Measurements from ENCODE around the gene OXER1. TPM values are rescaled to one million over a fixed set of nuclear protein-coding genes. Genes with fewer than 3 reads are reported as not detected.

The OXER1 gene
- total RNA-seq, 1 donor from 2014 or later = 0.19 TPM

GRCh38 chr2:42756966-42757513, 6.9 kb downstream of the OXER1 start:
- no peak overlapping the region for H3K4me3 Mint-ChIP-seq
- intact Hi-C loops (cut with micrococcal nuclease) = no loop called here
- H3K27ac Mint-ChIP-seq = no peak overlapping the region
- no peaks in the 10 kb centered on the region for H3K9me3 Mint-ChIP-seq
- H3K4me1 Mint-ChIP-seq = peaks cover 2% of the 10 kb centered on the region
- DNase-seq = no peak
- no peaks in the 10 kb centered on the region for H3K36me3 Mint-ChIP-seq (ENCODE audit: low read depth)
- no peaks in the 10 kb centered on the region for H3K27me3 Mint-ChIP-seq

DNA sequence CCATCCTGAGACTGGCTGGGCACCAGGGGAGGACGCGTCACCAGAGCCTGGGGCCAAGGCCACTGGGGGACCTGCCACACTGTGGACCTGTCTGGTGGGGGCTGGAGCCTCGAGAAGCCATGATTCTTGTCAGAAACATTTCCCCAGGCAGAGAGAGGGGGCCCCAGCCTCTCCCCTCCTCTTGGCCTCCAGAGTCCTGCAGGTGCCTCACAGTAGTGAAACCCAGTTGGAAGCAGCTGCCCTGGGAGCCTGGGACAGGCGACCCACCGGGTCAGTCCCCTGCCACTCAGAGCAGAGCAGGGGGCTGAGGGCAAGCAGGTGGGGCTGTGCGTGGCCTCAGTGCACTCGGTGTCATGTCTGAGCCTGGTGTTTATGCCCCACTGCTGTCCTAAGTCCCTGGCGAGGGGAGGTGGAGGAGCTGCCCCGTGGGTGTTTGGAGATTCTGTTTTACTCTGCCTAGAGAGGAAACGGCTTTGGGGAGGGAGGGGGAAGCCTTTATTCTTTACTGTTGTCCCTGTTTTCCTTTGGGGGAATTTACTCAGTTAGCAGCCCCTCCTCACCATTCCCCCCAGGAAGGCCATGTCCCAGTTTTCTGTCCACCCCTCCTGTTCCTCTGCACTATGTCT, 7.7 kb downstream of the OXER1 start:
- no peak overlapping the region for H3K4me3 Mint-ChIP-seq
- DNase-seq = no peak

DNA sequence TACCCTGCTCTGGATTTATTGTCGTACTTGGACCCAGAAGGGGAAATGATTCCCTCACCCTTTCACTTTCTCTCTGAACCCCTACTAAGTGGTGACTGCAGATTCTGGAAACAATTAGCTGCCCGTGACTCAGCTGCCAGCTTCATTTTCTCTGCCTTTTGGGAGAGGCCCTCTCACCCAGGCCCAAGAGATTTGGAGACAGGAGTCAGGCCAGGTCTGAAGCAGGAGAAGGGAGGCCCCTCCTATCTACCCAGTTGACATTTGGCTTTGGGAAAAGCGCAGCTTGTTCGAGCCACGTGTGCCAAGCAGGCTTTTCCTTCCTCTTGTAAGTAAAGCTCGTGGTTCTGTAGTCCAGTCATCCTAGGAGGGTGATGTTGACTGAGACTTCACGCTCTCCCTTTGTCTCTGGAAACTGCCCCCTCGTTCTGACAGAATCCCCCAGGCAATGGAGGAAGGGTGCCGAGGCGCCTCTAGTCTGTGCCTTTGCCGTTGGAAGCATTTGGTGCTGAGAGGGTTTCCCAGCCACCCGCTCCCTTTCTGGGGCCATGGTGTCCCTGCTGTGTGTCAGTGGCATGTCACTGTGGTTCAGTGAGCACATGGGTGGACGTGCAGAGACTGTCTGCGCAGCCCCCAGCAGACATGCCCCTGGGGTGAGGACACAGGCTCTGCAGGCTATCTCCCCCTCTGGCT, 8.6 kb downstream of the OXER1 start:
- Mint-ChIP-seq H3K9me3 (no peaks in the 10 kb centered on the region), H3K27me3 (no peaks in the 10 kb centered on the region), H3K36me3 (ENCODE audit: low read depth) (no peaks in the 10 kb centered on the region), H3K4me3 (no peak overlapping the region), H3K4me1 (peaks cover 6% of the 10 kb centered on the region), H3K27ac (no peak overlapping the region)
- intact Hi-C loops (cut with micrococcal nuclease) = no loop called here
- DNase-seq = no peak

More for the DNA sequence above, 7.7 kb downstream of the OXER1 start:
- H3K36me3 Mint-ChIP-seq (ENCODE audit: low read depth) = no peaks in the 10 kb centered on the region
- peaks cover 4% of the 10 kb centered on the region for H3K4me1 Mint-ChIP-seq
- intact Hi-C loops (cut with micrococcal nuclease) = no loop called here
- H3K27me3 Mint-ChIP-seq = no peaks in the 10 kb centered on the region
- H3K9me3 Mint-ChIP-seq = no peaks in the 10 kb centered on the region
- no peak overlapping the region for H3K27ac Mint-ChIP-seq

DNA sequence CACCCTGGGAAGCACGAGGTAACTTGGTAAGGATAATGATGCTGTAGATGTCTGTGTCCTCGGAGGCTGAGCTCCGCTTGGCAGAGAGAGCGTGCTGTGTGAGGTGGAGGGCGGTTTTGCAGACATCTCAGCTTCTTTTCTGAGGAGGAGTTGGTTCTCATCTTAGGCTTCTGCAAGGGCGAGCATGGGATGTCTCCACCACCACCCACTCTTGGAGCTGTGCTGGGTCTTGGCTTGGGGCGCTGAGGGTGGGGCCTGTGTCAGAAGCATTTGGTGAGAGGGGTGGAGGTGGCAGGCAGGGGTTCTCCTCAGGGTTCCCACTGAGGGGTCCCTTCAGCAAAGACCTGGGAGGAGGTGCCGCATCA, 9.2 kb downstream of the OXER1 start:
- H3K9me3 Mint-ChIP-seq = no peaks in the 10 kb centered on the region
- intact Hi-C loops (cut with micrococcal nuclease) = no loop called here
- H3K36me3 Mint-ChIP-seq (ENCODE audit: low read depth) = peaks cover 2% of the 10 kb centered on the region

GRCh38 chr2:42754021-42754775, 9.7 kb downstream of the OXER1 start:
- no peaks in the 10 kb centered on the region for H3K9me3 Mint-ChIP-seq
- no peak overlapping the region for H3K27ac Mint-ChIP-seq
- H3K4me1 Mint-ChIP-seq = peaks cover 6% of the 10 kb centered on the region
- peaks cover 2% of the 10 kb centered on the region for H3K36me3 Mint-ChIP-seq (ENCODE audit: low read depth)
- intact Hi-C loops (cut with micrococcal nuclease) = no loop called here
- H3K27me3 Mint-ChIP-seq = no peaks in the 10 kb centered on the region
- no peak overlapping the region for H3K4me3 Mint-ChIP-seq
- DNase-seq = no peak

More for the DNA sequence above, 9.2 kb downstream of the OXER1 start:
- peaks cover 6% of the 10 kb centered on the region for H3K4me1 Mint-ChIP-seq
- H3K27ac Mint-ChIP-seq = no peak overlapping the region
- no peak overlapping the region for H3K4me3 Mint-ChIP-seq
- no peaks in the 10 kb centered on the region for H3K27me3 Mint-ChIP-seq
- DNase-seq = no peak

- no peak for DNase-seq
- no peak overlapping the region for H3K4me3 Mint-ChIP-seq
- no peaks in the 10 kb centered on the region for H3K9me3 Mint-ChIP-seq
- intact Hi-C loops (cut with micrococcal nuclease) = no loop called here
- no peaks in the 10 kb centered on the region for H3K27me3 Mint-ChIP-seq
- H3K36me3 Mint-ChIP-seq (ENCODE audit: low read depth) = peaks cover 2% of the 10 kb centered on the region
- H3K27ac Mint-ChIP-seq = no peak overlapping the region
- peaks cover 6% of the 10 kb centered on the region for H3K4me1 Mint-ChIP-seq
Measured at GRCh38 chr2:42752816-42753813, 10.8 kb downstream of the OXER1 start.

- Mint-ChIP-seq H3K4me1 (peaks cover 6% of the 10 kb centered on the region), H3K9me3 (no peaks in the 10 kb centered on the region), H3K27ac (no peak overlapping the region), H3K36me3 (ENCODE audit: low read depth) (peaks cover 2% of the 10 kb centered on the region), H3K27me3 (no peaks in the 10 kb centered on the region), H3K4me3 (no peak overlapping the region)
- intact Hi-C loops (cut with micrococcal nuclease) = no loop called here
- no peak for DNase-seq
Measured at GRCh38 chr2:42752314-42752713, 11.6 kb downstream of the OXER1 start.

DNA sequence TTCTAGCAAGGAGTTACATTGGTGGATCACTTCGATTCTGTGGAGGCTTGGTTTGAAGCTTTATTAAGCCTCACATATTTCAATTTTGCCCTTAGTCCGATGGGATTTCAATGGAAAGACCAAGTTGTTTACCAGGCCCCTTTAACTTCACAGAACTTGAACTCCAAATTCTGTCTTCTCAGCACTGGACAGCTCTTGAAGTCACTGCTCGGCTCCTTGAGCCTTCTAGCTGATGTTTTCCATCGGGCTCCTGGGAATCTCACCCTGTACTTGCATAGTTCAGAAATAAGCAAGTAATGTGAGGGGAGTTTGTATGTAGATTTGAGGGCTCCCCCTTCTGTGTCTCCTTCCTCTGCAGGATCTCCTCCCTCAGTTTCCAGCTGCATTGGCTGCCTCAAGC, 15.1 kb downstream of the OXER1 start:
- Mint-ChIP-seq H3K4me3 (no peak overlapping the region), H3K36me3 (ENCODE audit: low read depth) (peaks cover 4% of the 10 kb centered on the region), H3K4me1 (peaks cover 4% of the 10 kb centered on the region), H3K9me3 (no peaks in the 10 kb centered on the region), H3K27me3 (no peaks in the 10 kb centered on the region), H3K27ac (no peak overlapping the region)
- intact Hi-C loops (cut with micrococcal nuclease) = no loop called here
- no peak for DNase-seq

DNA sequence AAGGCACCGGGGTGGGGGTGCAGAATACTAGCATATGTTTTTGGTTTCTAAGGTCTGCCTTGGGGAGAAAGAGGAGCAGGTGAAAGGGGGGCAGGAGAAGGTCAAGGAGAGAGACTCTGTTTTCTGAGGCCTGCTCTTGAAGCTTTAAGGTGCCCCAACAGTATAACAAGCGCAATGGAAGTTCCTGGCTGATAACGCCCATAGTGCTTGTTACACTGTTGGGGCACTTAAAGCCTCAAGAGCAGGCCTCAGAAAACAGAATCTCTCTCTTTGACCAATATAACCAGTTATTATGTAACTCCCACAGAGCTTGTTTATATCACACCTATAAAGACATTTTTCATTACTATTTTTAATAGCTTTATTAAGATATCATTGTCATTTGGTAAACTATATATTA, 16.5 kb downstream of the OXER1 start:
- intact Hi-C loops (cut with micrococcal nuclease) = no loop called here
- H3K4me3 Mint-ChIP-seq = no peak overlapping the region
- no peak for DNase-seq
- no peak overlapping the region for H3K27ac Mint-ChIP-seq
- peaks cover 12% of the 10 kb centered on the region for H3K36me3 Mint-ChIP-seq (ENCODE audit: low read depth)
- H3K4me1 Mint-ChIP-seq = peaks cover 4% of the 10 kb centered on the region
- H3K9me3 Mint-ChIP-seq = no peaks in the 10 kb centered on the region
- H3K27me3 Mint-ChIP-seq = no peaks in the 10 kb centered on the region

DNA sequence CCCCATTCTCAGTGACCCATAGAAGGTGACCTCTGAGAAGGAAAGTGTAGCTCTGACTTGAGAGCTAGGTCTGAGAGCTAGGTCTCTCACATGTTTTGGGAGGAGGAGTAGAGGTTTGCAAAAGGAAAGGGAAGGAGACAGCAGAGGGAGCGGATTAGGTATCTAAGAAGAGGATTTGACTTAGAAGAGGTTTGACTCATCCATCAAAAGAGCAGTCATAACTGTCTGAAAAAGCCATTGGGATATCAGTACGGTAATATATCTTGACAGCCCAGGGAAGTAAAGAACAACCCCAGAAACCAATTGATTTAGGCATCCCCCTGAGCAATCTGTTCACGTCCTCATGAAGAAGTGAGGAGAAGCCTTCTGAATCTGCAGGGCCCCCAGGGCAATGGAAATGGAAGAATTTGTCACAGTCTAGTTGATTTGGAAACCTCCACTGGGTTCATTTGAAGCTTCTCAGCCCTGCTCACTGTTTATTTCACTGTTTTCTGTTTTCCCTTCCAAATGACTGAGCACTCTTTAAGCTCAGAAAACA, 19.3 kb downstream of the OXER1 start:
- H3K36me3 Mint-ChIP-seq (ENCODE audit: low read depth) = peaks cover 21% of the 10 kb centered on the region
- no peaks in the 10 kb centered on the region for H3K9me3 Mint-ChIP-seq
- intact Hi-C loops (cut with micrococcal nuclease) = no loop called here
- no peak overlapping the region for H3K27ac Mint-ChIP-seq
- peaks cover 6% of the 10 kb centered on the region for H3K4me1 Mint-ChIP-seq
- H3K4me3 Mint-ChIP-seq = no peak overlapping the region
- H3K27me3 Mint-ChIP-seq = no peaks in the 10 kb centered on the region
- no peak for DNase-seq

DNA sequence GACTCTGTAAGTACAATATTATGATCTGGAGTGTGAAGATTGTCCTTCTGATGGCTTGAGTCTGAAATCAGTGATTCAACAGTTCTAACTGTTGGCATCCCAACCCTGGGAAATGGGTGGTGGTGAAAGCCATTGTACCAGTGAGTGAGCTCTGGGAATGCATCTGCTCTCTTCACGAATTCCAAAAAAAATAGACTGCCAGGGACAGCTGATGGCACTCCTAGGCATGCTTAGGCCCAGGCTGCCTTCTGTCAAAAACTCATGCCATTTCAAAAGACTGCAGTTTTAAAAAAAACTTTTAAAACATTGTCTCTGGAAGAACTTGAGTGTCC, 20.3 kb downstream of the OXER1 start:
- intact Hi-C loops (cut with micrococcal nuclease) = no loop called here
- no peaks in the 10 kb centered on the region for H3K9me3 Mint-ChIP-seq
- DNase-seq = no peak
- no peak overlapping the region for H3K27ac Mint-ChIP-seq
- no peak overlapping the region for H3K4me3 Mint-ChIP-seq
- H3K36me3 Mint-ChIP-seq (ENCODE audit: low read depth) = peaks cover 27% of the 10 kb centered on the region
- H3K4me1 Mint-ChIP-seq = peaks cover 6% of the 10 kb centered on the region
- no peaks in the 10 kb centered on the region for H3K27me3 Mint-ChIP-seq

- intact Hi-C loops (cut with micrococcal nuclease) = no loop called here
- Mint-ChIP-seq H3K4me1 (peaks cover 6% of the 10 kb centered on the region), H3K27me3 (no peaks in the 10 kb centered on the region), H3K9me3 (no peaks in the 10 kb centered on the region), H3K27ac (no peak overlapping the region), H3K4me3 (no peak overlapping the region), H3K36me3 (ENCODE audit: low read depth) (peaks cover 33% of the 10 kb centered on the region)
- no peak for DNase-seq
Measured at GRCh38 chr2:42742740-42743658, 20.9 kb downstream of the OXER1 start.
